Panc1 (cell line): ENCODE measurements around the gene CIBAR2.

Experiments
- CTCF ChIP-seq: fragments of 450-650 bp; IDR thresholded peaks from 2 replicates; pipeline ENCODE4 v1.5.1; 2017; ENCODE audit warnings: mild to moderate bottlenecking
- POLR2AphosphoS5 ChIP-seq: IDR thresholded peaks from 2 replicates; pipeline ENCODE4 v1.6.1; 2012; ENCODE audit warnings: mild to moderate bottlenecking, low read depth, low read length, moderate library complexity
- REST ChIP-seq, 2 experiments: IDR thresholded peaks; 2 replicates each; pipeline ENCODE4 v1.6.1; 2011 to 2012; ENCODE audit warnings: low read depth in 2 of 2, control low read depth in 1 of 2, low read length in 1 of 2, mild to moderate bottlenecking in 1 of 2, moderate library complexity in 1 of 2; ENCODE audit not compliant: insufficient read depth in 1 of 2
- SIN3A ChIP-seq: IDR thresholded peaks from 2 replicates; pipeline ENCODE4 v1.6.1; 2012; ENCODE audit warnings: low read depth, mild to moderate bottlenecking, low read length, moderate library complexity, borderline replicate concordance; ENCODE audit not compliant: insufficient read depth
- TCF7L2 ChIP-seq: IDR thresholded peaks from 2 replicates; pipeline ENCODE4 v1.6.1; 2011; ENCODE audit warnings: mild to moderate bottlenecking, low read depth, low read length, inconsistent platforms

GRCh38 chr16:85077039-85077438 is 35.2 kb downstream of the CIBAR2 start:
- TF ChIP-seq CTCF (no peak), POLR2AphosphoS5 (no peak), SIN3A (no peak), REST (IDR thresholded peaks at IDR 0.05; ENCODE audit: insufficient read depth in 1 of 2, low read depth in 2 of 2, low read length in 1 of 2) (no peak), TCF7L2 (no peak)
